ENCODE results near the gene COL18A1.
"Not testable (repeated sequence)": the region's sequence is repeated elsewhere in the genome, so short reads cannot be mapped to it uniquely, and the experiment has no call there.

Gene COL18A1

DNA sequence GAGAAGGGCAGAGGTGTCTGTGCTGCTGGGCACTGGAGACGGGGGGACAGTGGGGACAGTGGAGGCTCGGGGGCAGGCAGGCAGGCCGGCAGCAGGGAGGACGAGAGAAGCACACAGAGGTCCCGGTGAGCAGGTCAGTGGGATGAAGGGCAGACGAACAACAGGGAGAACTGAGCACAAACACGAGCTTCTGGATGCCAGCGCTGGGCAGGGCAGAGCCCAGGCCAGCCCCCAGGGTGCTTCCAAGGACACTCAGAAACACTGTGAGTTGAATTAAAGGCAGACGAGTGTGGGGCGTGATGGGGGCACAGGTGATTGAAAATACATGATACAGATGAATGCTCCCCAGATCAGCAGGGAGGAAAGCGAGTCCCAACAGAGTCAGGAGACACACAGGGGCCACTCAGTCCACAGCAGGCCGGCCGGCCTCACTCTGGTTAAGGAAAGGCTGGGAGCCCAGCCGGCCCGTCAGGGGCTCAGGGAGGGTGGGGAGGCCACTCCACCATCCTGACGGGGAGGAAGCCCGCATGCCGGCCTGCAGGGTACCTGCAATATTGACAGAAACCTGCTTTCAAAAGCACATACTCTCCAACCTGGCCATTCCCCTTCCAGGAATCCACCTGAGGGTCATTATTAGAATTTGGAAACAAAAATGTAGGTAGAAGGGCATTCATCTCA is 123.2 kb downstream of the COL18A1 start:
- Histone ChIP-seq H3K9me3 (ENCODE audit: control insufficient read depth, low read length) (no peaks in the 10 kb centered on the region), H3K36me3 (ENCODE audit: control insufficient read depth, insufficient read depth, low read length, severe bottlenecking) (peaks cover 19% of the 10 kb centered on the region), H3K27me3 (replicated peaks; ENCODE audit: control insufficient read depth, insufficient read depth, low read length) (no peaks in the 10 kb centered on the region), H3K4me3 (ENCODE audit: low read length) (no peak overlapping the region), H3K4me1 (ENCODE audit: control insufficient read depth, insufficient read depth, low read length) (no peaks in the 10 kb centered on the region), H3K9ac (ENCODE audit: low read length) (no peak overlapping the region)
- DNase-seq (ENCODE audit: low read depth) = no peak

DNA sequence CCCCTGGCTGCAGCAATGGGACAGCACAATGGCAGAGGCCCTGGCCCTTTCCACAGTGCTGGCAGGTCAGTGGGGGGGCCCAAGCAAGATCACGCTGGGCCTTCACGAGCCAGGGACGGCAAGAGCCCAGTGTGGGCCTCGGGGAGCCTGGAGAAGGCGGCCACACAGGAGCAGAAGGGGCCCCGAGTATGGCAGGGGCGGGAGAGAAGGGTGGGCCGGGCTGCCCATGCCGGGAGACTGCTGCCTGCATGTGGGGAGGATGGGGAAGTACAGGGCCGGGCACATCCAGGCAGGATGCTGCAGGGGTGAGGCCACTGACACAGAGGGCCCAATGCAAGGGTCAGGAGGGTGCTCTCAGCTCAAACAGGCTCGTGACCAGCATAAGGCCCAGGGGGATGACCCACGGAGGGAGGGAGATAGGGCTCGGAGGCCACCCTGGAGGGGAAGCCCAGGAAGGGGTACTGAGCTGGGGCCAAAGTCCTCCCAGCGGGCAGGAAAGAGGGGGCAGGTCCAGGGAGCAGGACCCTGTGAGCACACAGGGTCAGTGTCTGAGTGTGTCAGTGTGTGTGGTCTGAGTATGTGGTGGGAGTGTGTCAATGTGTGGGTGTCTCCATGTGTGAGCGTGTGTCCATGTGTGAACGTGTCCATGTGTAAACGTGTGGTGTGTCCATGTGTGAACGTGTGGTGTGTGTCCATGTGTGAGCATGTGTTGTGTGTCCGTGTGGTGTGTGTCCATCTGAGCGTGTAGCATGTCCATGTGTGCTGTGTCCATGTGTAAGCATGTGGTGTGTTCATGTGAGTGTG is 124.2 kb downstream of the COL18A1 start:
- Histone ChIP-seq H3K9me3 (ENCODE audit: control insufficient read depth, low read length) (no peaks in the 10 kb centered on the region), H3K4me1 (ENCODE audit: control insufficient read depth, insufficient read depth, low read length) (peaks cover 6% of the 10 kb centered on the region), H3K36me3 (ENCODE audit: control insufficient read depth, insufficient read depth, low read length, severe bottlenecking) (peaks cover 19% of the 10 kb centered on the region), H3K27me3 (replicated peaks; ENCODE audit: control insufficient read depth, insufficient read depth, low read length) (no peaks in the 10 kb centered on the region), H3K4me3 (ENCODE audit: low read length) (no peak overlapping the region), H3K9ac (ENCODE audit: low read length) (no peak overlapping the region)
- DNase-seq (ENCODE audit: low read depth) = no peak

DNA sequence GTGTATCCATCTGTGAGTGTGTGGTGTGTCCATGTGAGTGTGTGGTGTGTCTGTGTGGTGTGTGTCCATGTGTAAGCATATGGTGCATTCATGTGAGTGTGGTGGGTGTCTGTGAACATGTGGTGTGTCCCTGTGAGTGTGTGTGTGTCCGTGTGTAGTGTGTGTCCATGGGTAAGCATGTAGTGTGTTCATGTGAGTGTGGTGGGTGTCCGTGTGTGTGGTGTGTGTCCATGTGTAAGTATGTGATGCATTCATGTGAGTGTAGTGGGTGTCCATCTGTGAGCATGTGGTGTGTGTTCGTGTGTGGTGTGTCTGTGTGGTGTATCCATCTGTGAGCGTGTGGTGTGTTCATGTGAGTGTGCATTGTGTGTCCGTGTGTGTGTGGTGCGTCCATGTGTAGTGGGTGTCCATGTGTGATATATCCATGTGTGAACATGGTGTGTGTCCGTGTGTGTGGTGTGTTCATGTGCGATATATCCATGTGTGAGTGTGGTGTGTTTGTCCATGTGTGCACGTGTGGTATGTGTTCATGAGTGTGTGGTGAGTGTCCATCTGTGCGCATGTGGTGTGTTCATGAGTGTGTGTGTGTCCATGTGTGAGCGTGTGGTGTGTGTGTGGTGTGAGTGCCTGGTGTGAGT is 124.9 kb downstream of the COL18A1 start:
- Histone ChIP-seq H3K9ac (ENCODE audit: low read length) (no peak overlapping the region), H3K27me3 (replicated peaks; ENCODE audit: control insufficient read depth, insufficient read depth, low read length) (no peaks in the 10 kb centered on the region), H3K36me3 (ENCODE audit: control insufficient read depth, insufficient read depth, low read length, severe bottlenecking) (peaks cover 19% of the 10 kb centered on the region), H3K9me3 (ENCODE audit: control insufficient read depth, low read length) (no peaks in the 10 kb centered on the region), H3K4me1 (ENCODE audit: control insufficient read depth, insufficient read depth, low read length) (peaks cover 14% of the 10 kb centered on the region), H3K4me3 (ENCODE audit: low read length) (no peak overlapping the region)
- DNase-seq (ENCODE audit: low read depth) = no peak

GRCh38 chr21:45530423-45531113 is 125.6 kb downstream of the COL18A1 start:
- H3K4me1 ChIP-seq (ENCODE audit: control insufficient read depth, insufficient read depth, low read length) = peaks cover 18% of the 10 kb centered on the region
- H3K36me3 ChIP-seq (ENCODE audit: control insufficient read depth, insufficient read depth, low read length, severe bottlenecking) = peaks cover 15% of the 10 kb centered on the region
- H3K4me3 ChIP-seq (ENCODE audit: low read length) = no peak overlapping the region
- no peak for DNase-seq (ENCODE audit: low read depth)
- H3K27me3 ChIP-seq (replicated peaks; ENCODE audit: control insufficient read depth, insufficient read depth, low read length) = no peaks in the 10 kb centered on the region
- no peak overlapping the region for H3K9ac ChIP-seq (ENCODE audit: low read length)
- H3K9me3 ChIP-seq (ENCODE audit: control insufficient read depth, low read length) = no peaks in the 10 kb centered on the region

DNA sequence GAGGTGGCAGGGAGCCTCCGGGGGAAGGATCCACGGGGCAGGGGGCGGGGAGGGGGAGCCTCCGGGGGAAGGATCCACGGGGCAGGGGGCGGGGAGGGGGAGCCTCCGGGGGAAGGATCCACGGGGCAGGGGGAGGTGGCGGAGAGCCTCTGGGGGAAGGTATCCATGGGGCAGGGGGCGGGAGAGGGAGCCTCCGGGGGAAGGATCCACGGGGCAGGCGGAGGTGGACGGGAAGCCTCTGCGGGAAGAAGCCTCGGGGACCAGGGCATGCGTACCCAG is 126.1 kb downstream of the COL18A1 start:
- peaks cover 15% of the 10 kb centered on the region for H3K36me3 ChIP-seq (ENCODE audit: control insufficient read depth, insufficient read depth, low read length, severe bottlenecking)
- DNase-seq (ENCODE audit: low read depth); H3K9me3 ChIP-seq (ENCODE audit: control insufficient read depth, low read length); H3K9ac ChIP-seq (ENCODE audit: low read length); H3K27me3 ChIP-seq (replicated peaks; ENCODE audit: control insufficient read depth, insufficient read depth, low read length); H3K4me3 ChIP-seq (ENCODE audit: low read length): not testable (repeated sequence)
- peaks cover 20% of the 10 kb centered on the region for H3K4me1 ChIP-seq (ENCODE audit: control insufficient read depth, insufficient read depth, low read length)

GRCh38 chr21:45531393-45532215 is 126.6 kb downstream of the COL18A1 start:
- Histone ChIP-seq H3K9ac (ENCODE audit: low read length) (no peak overlapping the region), H3K4me1 (ENCODE audit: control insufficient read depth, insufficient read depth, low read length) (peaks cover 20% of the 10 kb centered on the region), H3K36me3 (ENCODE audit: control insufficient read depth, insufficient read depth, low read length, severe bottlenecking) (peaks cover 15% of the 10 kb centered on the region), H3K9me3 (ENCODE audit: control insufficient read depth, low read length) (no peaks in the 10 kb centered on the region), H3K4me3 (ENCODE audit: low read length) (no peak overlapping the region), H3K27me3 (replicated peaks; ENCODE audit: control insufficient read depth, insufficient read depth, low read length) (no peaks in the 10 kb centered on the region)
- no peak for DNase-seq (ENCODE audit: low read depth)

- no peak overlapping the region for H3K4me3 ChIP-seq (ENCODE audit: low read length)
- H3K4me1 ChIP-seq (ENCODE audit: control insufficient read depth, insufficient read depth, low read length) = peaks cover 20% of the 10 kb centered on the region
- no peak for DNase-seq (ENCODE audit: low read depth)
- H3K9me3 ChIP-seq (ENCODE audit: control insufficient read depth, low read length) = no peaks in the 10 kb centered on the region
- H3K36me3 ChIP-seq (ENCODE audit: control insufficient read depth, insufficient read depth, low read length, severe bottlenecking) = peaks cover 15% of the 10 kb centered on the region
- H3K27me3 ChIP-seq (replicated peaks; ENCODE audit: control insufficient read depth, insufficient read depth, low read length) = no peaks in the 10 kb centered on the region
- H3K9ac ChIP-seq (ENCODE audit: low read length) = no peak overlapping the region
Observed at GRCh38 chr21:45532826-45533360, 127.9 kb downstream of the COL18A1 start.

- H3K27me3 ChIP-seq (replicated peaks; ENCODE audit: control insufficient read depth, insufficient read depth, low read length) = no peaks in the 10 kb centered on the region
- H3K4me3 ChIP-seq (ENCODE audit: low read length) = peak overlapping the region; percentile 55
- H3K9me3 ChIP-seq (ENCODE audit: control insufficient read depth, low read length) = no peaks in the 10 kb centered on the region
- peak overlapping the region; percentile 63 for H3K9ac ChIP-seq (ENCODE audit: low read length)
- peaks cover 15% of the 10 kb centered on the region for H3K36me3 ChIP-seq (ENCODE audit: control insufficient read depth, insufficient read depth, low read length, severe bottlenecking)
- H3K4me1 ChIP-seq (ENCODE audit: control insufficient read depth, insufficient read depth, low read length) = peaks cover 20% of the 10 kb centered on the region
- DNase-seq (ENCODE audit: low read depth) = no peak
Observed at GRCh38 chr21:45533361-45533845, 128.4 kb downstream of the COL18A1 start.

GRCh38 chr21:45533846-45534635 is 129.1 kb downstream of the COL18A1 start:
- H3K9ac ChIP-seq (ENCODE audit: low read length) = peak overlapping the region; percentile 63
- peaks cover 20% of the 10 kb centered on the region for H3K4me1 ChIP-seq (ENCODE audit: control insufficient read depth, insufficient read depth, low read length)
- peak overlapping the region; percentile 55 for H3K4me3 ChIP-seq (ENCODE audit: low read length)
- DNase-seq (ENCODE audit: low read depth) = no peak
- peaks cover 15% of the 10 kb centered on the region for H3K36me3 ChIP-seq (ENCODE audit: control insufficient read depth, insufficient read depth, low read length, severe bottlenecking)
- no peaks in the 10 kb centered on the region for H3K27me3 ChIP-seq (replicated peaks; ENCODE audit: control insufficient read depth, insufficient read depth, low read length)
- H3K9me3 ChIP-seq (ENCODE audit: control insufficient read depth, low read length) = no peaks in the 10 kb centered on the region

Measured in adipocyte (in vitro differentiated cells).